Adipocyte (in vitro differentiated cells): ENCODE measurements around the gene CFAP20DC.
"Not testable (repeated sequence)": the region's sequence is repeated elsewhere in the genome, so short reads cannot be mapped to it uniquely, and the experiment has no call there.

Experiments
- DNase-seq: peaks from one replicate; pipeline ENCODE4 v3.0.0-alpha.2; 2015; ENCODE audit warnings: low read depth
- H3K27me3 ChIP-seq: replicated peaks from 2 replicates; pipeline ENCODE4 v1.7.0; 2013; ENCODE audit warnings: mild to moderate bottlenecking, low read length, moderate library complexity; ENCODE audit not compliant: control insufficient read depth, insufficient read depth
- H3K36me3 ChIP-seq: 2 replicates; pipeline ENCODE4 v1.7.0; 2013; ENCODE audit warnings: low read length, mild to moderate bottlenecking, moderate library complexity; ENCODE audit not compliant: control insufficient read depth, insufficient read depth, severe bottlenecking
- H3K4me1 ChIP-seq: 2 replicates; pipeline ENCODE4 v1.7.0; 2013; ENCODE audit warnings: mild to moderate bottlenecking, low read length, moderate library complexity; ENCODE audit not compliant: control insufficient read depth, insufficient read depth
- H3K4me3 ChIP-seq: 2 replicates; pipeline ENCODE4 v1.7.0; 2013; ENCODE audit warnings: mild to moderate bottlenecking, low read length, moderate library complexity
- H3K9ac ChIP-seq: 2 replicates; pipeline ENCODE4 v1.7.0; 2013; ENCODE audit warnings: mild to moderate bottlenecking, low read length, moderate library complexity
- H3K9me3 ChIP-seq: 2 replicates; pipeline ENCODE4 v1.7.0; 2013; ENCODE audit warnings: mild to moderate bottlenecking, low read length, moderate library complexity; ENCODE audit not compliant: control insufficient read depth

The CFAP20DC gene

DNA sequence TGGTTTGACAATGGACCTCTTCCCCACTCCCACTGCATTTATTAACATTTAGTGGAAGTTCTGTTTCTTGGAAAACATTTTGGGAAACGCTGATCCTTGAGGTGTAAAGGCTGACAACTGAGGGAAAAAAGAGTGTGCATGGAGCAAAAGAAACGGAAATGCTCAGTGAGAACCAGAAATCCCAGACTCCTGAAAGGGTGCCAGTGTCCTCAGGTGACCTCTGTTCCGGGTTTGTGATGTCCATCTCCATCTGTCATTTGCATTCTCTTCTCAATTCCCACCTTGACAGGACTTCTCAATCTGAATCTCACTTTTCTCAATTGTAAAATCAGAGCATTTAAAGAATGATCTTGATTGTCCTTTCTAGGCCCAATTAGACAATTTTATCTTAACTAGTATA is 312.2 kb downstream of the CFAP20DC start:
- Histone ChIP-seq H3K36me3 (no peaks in the 10 kb centered on the region), H3K27me3 (no peaks in the 10 kb centered on the region), H3K4me3 (no peak overlapping the region), H3K4me1 (no peaks in the 10 kb centered on the region), H3K9me3 (no peaks in the 10 kb centered on the region), H3K9ac (no peak overlapping the region)
- DNase-seq = no peak

DNA sequence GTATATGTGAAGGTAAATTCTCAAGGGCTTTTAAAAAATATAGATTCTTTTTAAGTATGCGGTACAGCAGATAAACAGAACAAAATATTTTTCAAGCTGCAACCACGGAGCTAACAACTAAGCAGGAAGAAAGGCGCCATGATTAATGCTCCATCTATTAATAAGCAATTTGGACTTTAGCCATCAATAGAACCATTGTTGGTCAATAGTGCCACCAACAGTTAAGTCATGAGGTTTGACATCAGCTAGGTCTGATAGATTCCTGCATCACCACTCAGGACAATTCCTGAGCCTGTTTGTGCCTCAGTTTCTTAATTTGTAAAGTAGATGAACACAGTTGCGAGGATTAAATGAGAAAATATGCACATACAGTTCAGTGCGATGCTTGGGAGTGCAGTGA is 318.2 kb downstream of the CFAP20DC start:
- Histone ChIP-seq H3K4me1 (no peaks in the 10 kb centered on the region), H3K36me3 (no peaks in the 10 kb centered on the region), H3K9me3 (no peaks in the 10 kb centered on the region), H3K27me3 (no peaks in the 10 kb centered on the region), H3K4me3 (no peak overlapping the region), H3K9ac (no peak overlapping the region)
- no peak for DNase-seq

DNA sequence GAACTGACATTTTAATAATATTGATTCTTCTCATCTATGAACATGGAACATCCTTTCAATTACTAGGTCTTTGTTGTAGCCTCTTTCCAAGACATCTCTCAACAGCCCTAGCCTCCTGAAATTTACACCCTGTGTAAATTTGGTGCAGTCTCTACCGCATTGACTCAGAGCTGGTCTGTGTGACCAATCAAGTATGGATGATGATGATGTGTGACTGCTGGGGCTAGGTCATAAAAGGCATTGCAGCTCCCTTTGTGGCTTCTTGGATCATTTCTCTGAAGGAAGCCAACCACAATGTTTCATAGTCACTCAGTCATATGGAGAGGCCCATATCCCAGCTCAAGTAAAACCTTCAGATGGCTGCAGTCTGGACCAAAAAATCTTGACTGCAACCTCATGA is 321.1 kb downstream of the CFAP20DC start:
- Histone ChIP-seq H3K4me1 (no peaks in the 10 kb centered on the region), H3K4me3 (no peak overlapping the region), H3K27me3 (no peaks in the 10 kb centered on the region), H3K9me3 (no peaks in the 10 kb centered on the region), H3K9ac (no peak overlapping the region), H3K36me3 (no peaks in the 10 kb centered on the region)
- DNase-seq = no peak

DNA sequence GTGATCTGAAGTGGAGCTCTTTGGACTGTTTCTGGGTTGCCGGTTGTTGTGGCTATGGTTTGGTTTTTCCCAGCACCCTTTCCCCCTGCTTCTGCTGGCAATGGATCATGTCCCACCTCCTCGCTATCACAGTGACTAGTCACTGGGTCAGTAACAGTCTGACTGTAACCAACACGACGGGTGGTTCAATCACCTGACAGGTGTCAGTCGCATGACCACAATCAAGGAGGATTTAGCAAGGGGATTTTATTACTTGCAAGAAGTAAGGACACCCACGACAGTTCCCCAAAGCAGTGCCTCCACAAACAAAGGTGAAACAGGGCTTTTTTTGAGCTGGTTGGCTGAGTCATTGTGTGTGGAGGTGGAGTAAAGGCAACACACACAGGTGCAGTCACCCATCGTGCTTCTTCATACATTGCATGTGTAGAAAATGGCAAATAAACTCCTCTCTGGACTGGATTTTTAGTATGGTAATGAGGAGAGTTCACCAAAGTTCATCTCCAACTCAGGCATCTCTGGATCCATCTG is 324.4 kb downstream of the CFAP20DC start:
- Histone ChIP-seq H3K9ac (no peak overlapping the region), H3K9me3 (no peaks in the 10 kb centered on the region), H3K4me1 (no peaks in the 10 kb centered on the region), H3K4me3 (no peak overlapping the region), H3K36me3 (no peaks in the 10 kb centered on the region), H3K27me3 (no peaks in the 10 kb centered on the region)
- no peak for DNase-seq

DNA sequence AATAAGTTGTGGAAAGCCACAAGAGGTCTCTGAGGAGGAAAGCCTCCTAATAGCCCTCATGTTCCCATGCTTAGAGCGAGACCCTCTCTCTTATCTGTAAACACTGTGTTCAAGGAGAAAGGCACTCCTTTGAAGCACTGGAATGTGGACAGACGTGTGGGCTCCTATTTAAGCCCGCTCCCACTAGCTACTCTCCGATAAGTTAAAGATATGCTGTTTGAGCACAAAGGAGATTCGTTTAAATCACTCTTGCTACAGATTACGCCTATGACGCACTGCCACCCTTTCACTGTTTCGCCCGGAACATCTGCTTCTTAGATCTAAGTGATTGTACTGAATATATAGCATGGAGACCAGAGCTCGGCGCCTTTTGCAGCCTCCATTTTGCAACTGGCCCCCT is 325.5 kb downstream of the CFAP20DC start:
- H3K9me3 ChIP-seq = no peaks in the 10 kb centered on the region
- H3K4me3 ChIP-seq = no peak overlapping the region
- H3K9ac ChIP-seq = no peak overlapping the region
- H3K27me3 ChIP-seq = no peaks in the 10 kb centered on the region
- no peaks in the 10 kb centered on the region for H3K4me1 ChIP-seq
- H3K36me3 ChIP-seq = no peaks in the 10 kb centered on the region
- no peak for DNase-seq

DNA sequence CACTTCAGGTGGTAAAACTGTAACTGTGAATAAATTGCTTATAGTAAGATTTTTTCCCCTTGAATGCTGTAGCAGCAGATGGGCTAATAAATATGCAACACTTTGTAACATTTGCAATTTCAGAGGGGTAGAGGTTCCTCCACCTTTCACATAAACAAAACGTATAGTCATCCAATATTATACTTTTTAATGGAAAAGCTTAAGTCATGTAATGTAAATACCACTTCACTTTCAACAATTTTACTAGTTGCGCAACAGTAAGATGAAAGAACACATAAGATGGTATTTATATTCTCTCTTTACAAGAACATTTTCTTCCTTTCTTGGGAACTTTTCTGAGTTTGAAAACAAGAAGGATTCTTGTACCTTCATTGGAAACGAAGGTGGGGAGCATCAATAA is 326.7 kb downstream of the CFAP20DC start:
- Histone ChIP-seq H3K9ac (no peak overlapping the region), H3K36me3 (no peaks in the 10 kb centered on the region), H3K4me1 (no peaks in the 10 kb centered on the region), H3K27me3 (no peaks in the 10 kb centered on the region), H3K9me3 (no peaks in the 10 kb centered on the region), H3K4me3 (no peak overlapping the region)
- DNase-seq = peak; percentile 57

DNA sequence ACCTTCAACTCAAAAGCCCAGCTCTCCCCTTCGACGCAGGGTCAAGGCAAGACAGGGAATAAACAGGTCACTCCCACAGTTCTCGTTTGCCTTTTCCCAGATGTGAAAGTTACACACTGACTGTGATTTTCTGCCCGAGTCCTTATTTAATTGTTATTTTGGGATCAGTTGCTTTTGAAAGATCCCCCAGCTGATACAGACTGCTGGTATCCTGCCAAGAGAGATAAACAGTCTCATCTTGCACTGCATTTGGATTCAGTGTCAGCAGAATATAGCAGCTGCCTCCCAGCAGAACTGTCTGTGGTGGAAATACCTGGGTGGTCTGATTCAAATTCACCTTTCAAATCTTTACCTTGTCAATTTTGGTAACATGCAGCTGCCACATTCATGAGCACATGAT is 327.3 kb downstream of the CFAP20DC start:
- H3K4me1 ChIP-seq = no peaks in the 10 kb centered on the region
- H3K9ac ChIP-seq = no peak overlapping the region
- DNase-seq = no peak

DNA sequence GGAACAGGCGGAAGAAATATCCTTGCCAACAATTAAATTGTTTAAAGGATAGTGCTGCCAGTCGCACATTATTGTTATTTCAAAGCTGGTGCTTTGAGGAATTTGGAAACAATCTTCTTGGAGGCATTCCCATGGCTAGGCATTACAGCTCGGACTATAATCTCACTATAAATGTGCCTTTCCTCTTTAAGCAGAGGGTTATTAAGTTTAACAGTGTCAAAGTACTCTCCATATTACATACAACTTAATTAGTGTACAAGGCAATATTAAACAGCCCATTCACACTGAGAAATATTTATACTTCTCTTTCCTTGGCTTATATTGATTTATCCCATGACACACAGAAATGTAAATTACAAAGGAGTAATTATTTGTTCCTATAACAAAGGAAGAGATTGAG is 329.3 kb downstream of the CFAP20DC start:
- H3K4me3 ChIP-seq = no peak overlapping the region
- H3K4me1 ChIP-seq = no peaks in the 10 kb centered on the region
- no peak overlapping the region for H3K9ac ChIP-seq
- H3K9me3 ChIP-seq = peaks cover 4% of the 10 kb centered on the region
- H3K27me3 ChIP-seq = no peaks in the 10 kb centered on the region
- DNase-seq = no peak
- no peaks in the 10 kb centered on the region for H3K36me3 ChIP-seq

More for the DNA sequence above, 327.3 kb downstream of the CFAP20DC start:
- no peaks in the 10 kb centered on the region for H3K9me3 ChIP-seq
- H3K36me3 ChIP-seq = no peaks in the 10 kb centered on the region
- H3K27me3 ChIP-seq = no peaks in the 10 kb centered on the region
- H3K4me3 ChIP-seq = no peak overlapping the region

DNA sequence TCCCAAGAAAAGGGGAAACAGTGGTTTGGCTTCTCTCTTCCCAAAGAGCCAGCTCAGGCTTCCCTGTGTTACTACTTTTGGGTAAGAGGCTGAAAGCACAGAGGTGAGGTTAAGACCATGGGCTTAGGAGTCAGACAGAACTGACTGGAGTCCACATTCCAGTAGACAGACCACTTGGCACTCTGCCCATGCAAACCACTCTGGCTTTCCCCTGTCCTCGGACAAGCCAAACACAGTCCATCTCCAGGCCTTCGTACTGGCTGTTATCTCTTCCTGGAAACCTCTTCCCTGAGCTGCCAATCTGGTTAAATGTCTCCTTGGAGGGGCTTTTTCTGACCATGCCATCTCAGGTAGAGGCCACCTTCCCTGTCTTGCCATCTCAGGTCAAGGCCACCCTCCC is 330.1 kb downstream of the CFAP20DC start:
- no peak overlapping the region for H3K4me3 ChIP-seq
- no peak overlapping the region for H3K9ac ChIP-seq
- peaks cover 4% of the 10 kb centered on the region for H3K9me3 ChIP-seq
- no peaks in the 10 kb centered on the region for H3K36me3 ChIP-seq
- H3K27me3 ChIP-seq = no peaks in the 10 kb centered on the region
- no peaks in the 10 kb centered on the region for H3K4me1 ChIP-seq
- DNase-seq = no peak

DNA sequence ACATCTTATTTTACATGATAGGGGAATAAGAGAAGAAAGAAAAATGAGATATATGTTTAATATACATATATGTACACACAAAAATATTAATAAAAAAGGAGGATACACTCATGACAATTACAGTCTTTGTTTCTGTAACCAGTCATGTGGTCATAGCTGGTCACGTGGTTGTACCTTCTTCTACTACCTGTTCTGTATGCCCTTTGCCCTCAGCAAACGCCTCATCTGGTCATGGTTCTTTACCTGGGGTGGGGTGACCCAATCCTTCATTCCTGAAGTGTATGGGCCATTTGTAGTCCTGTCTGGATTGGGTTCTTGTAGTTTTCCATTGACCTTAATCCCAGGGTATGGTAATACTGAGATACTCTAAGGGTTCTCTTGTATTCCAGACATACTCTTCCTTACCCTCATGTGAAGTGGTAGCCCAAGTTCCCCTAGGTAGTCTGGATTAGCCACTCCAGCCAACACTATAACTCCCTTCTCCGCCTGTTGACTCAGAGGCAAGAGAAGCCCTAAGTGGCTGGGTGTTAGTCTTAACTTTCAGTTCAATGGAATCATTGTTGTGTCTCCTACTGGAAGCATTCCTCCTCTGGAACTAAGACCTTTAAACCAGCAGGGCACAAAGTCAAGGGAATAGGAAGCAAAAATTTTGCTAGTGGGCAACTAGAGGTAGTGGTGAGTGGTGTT is 336.0 kb downstream of the CFAP20DC start:
- DNase-seq = no peak
- no peak overlapping the region for H3K4me3 ChIP-seq
- no peaks in the 10 kb centered on the region for H3K36me3 ChIP-seq
- H3K9me3 ChIP-seq = peaks cover 9% of the 10 kb centered on the region
- no peak overlapping the region for H3K9ac ChIP-seq
- no peaks in the 10 kb centered on the region for H3K27me3 ChIP-seq
- H3K4me1 ChIP-seq = no peaks in the 10 kb centered on the region

DNA sequence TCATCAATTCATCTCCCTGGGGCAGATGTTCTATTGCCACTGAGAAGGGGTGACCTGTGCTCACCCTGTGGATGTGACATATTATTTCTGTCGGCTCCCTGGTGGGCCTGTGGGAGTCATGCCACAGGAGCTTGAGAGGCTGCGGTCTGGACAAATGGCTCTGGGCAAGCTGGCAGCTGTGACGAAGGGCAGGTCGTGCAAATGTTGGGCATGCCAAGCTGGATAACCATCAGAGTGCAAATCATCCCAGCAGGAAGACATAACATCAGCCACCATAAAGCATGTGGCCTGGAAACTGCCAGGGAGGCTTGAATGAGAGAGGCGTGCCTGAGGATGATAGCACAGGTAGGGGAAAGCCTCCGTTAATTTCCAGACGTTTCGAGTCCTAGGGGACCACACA is 338.0 kb downstream of the CFAP20DC start:
- no peak overlapping the region for H3K9ac ChIP-seq
- no peak overlapping the region for H3K4me3 ChIP-seq
- H3K36me3 ChIP-seq = no peaks in the 10 kb centered on the region
- DNase-seq = no peak
- H3K4me1 ChIP-seq = no peaks in the 10 kb centered on the region
- H3K9me3 ChIP-seq = peaks cover 5% of the 10 kb centered on the region
- H3K27me3 ChIP-seq = no peaks in the 10 kb centered on the region

DNA sequence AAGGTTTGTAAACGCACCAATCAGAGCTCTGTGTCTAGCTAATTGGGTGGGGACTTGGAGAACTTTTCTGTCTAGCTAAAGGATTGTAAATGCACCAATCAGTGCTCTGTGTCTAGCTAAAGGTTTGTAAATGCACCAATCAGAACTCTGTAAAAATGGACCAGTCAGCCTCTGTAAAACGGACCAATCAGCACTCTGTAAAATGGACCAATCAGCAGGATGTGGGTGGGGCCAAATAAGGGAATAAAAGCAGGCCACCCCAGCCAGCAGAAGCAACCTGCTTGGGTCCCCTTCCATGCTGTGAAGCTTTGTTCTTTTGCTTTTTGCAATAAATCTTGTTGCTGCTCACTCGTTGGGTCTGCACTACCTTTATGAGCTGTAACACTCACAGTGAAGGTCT is 340.8 kb downstream of the CFAP20DC start:
- H3K9ac ChIP-seq, H3K4me3 ChIP-seq, H3K36me3 ChIP-seq, H3K4me1 ChIP-seq, H3K27me3 ChIP-seq, DNase-seq, H3K9me3 ChIP-seq: not testable (repeated sequence)
